ENCODE results near the gene PPM1D.

- TF ChIP-seq REST (IDR thresholded peaks at IDR 0.05; ENCODE audit: insufficient replicate concordance, low read depth), result no peak
- TF ChIP-seq, protein P1, sequence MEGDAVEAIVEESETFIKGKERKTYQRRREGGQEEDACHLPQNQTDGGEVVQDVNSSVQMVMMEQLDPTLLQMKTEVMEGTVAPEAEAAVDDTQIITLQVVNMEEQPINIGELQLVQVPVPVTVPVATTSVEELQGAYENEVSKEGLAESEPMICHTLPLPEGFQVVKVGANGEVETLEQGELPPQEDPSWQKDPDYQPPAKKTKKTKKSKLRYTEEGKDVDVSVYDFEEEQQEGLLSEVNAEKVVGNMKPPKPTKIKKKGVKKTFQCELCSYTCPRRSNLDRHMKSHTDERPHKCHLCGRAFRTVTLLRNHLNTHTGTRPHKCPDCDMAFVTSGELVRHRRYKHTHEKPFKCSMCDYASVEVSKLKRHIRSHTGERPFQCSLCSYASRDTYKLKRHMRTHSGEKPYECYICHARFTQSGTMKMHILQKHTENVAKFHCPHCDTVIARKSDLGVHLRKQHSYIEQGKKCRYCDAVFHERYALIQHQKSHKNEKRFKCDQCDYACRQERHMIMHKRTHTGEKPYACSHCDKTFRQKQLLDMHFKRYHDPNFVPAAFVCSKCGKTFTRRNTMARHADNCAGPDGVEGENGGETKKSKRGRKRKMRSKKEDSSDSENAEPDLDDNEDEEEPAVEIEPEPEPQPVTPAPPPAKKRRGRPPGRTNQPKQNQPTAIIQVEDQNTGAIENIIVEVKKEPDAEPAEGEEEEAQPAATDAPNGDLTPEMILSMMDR (IDR thresholded peaks at IDR 0.05; ENCODE audit: insufficient read depth, low read length), result no peak
Observed at GRCh38 chr17:60562421-60562820, 37.6 kb upstream of the PPM1D start.
